GM12878 (cell line): Measurements from ENCODE around the gene CCDC51. TPM values are rescaled to one million over a fixed set of nuclear protein-coding genes. Genes with fewer than 3 reads are reported as not detected.
A peak's percentile ranks its signal among the peaks of the same experiment; 100 is the strongest.

Source experiments
- ATAC-seq: fragments of 200-7000 bp; cut with Tn5 transposase; 3 replicates; pipeline ENCODE4 v1.9.1; 2020; ENCODE audit warnings: mild to moderate bottlenecking, moderate library complexity
- BruUV-seq: library from RNA; stranded (reverse); fragments of 400-500 nt; replicated peaks from 2 replicates; lab custom pipeline; 2021; lab: Mats Ljungman, UMichigan
- CTCF ChIA-PET: fragments of 300-600 bp; sonication (Branson Sonifier 250); formaldehyde crosslinking; extraction: SDS; loops from one replicate; lab custom pipeline; 2021; ENCODE audit warnings: inconsistent platforms; lab: Yijun Ruan, JAX
- POLR2A ChIA-PET: fragments of 350-600 bp; formaldehyde crosslinking; extraction: SDS; loops from one replicate; lab custom pipeline; 2021; ENCODE audit warnings: inconsistent platforms; lab: Charles Lee
- RAD21 ChIA-PET: fragments of 300-600 bp; sonication (Branson Sonifier 250); formaldehyde crosslinking; loops from one replicate; lab custom pipeline; 2023; ENCODE audit warnings: antibody characterized with exemption; ENCODE audit not compliant: unreplicated experiment; lab: Charles Lee
- SMC1A ChIA-PET: fragments of 300-600 bp; sonication (Branson Sonifier 250); formaldehyde crosslinking; loops from one replicate; lab custom pipeline; 2023; ENCODE audit not compliant: unreplicated experiment, uncharacterized antibody; lab: Charles Lee
- DNase-seq: peaks from one replicate; pipeline ENCODE4 v3.0.0-alpha.2; 2011; ENCODE audit warnings: low read depth, low spot score
- FAIRE-seq: peaks from 3 replicates; lab custom pipeline; 2011; peaks lifted over from hg19 to GRCh38; lab: Jason Lieb, UNC
- H2AFZ ChIP-seq: 2 replicates; pipeline ENCODE4 v1.6.0; 2011; ENCODE audit warnings: low read depth, low read length, control low read depth; ENCODE audit not compliant: control insufficient read depth
- H3K27ac ChIP-seq: 2 replicates; pipeline ENCODE4 v1.5.1; 2011; ENCODE audit warnings: control low read depth; ENCODE audit not compliant: control insufficient read depth, insufficient read depth
- H3K27me3 ChIP-seq, 2 experiments: replicated peaks in 1 of 2; 2 replicates each; pipeline versions ENCODE4 v1.6.0 to v1.6.1; 2011; ENCODE audit warnings: low read length in 1 of 2; ENCODE audit not compliant: control insufficient read depth in 2 of 2, insufficient read depth in 2 of 2
- H3K36me3 ChIP-seq, 2 experiments: 2 replicates each; pipeline ENCODE4 v1.5.1; 2011; ENCODE audit warnings: low read length in 1 of 2; ENCODE audit not compliant: control insufficient read depth in 2 of 2, insufficient read depth in 2 of 2
- H3K4me1 ChIP-seq: 2 replicates; pipeline ENCODE4 v1.6.1; 2011; ENCODE audit warnings: mild to moderate bottlenecking, low read length, moderate library complexity, mixed read lengths; ENCODE audit not compliant: control insufficient read depth, insufficient read depth
- H3K4me2 ChIP-seq: 2 replicates; pipeline ENCODE4 v1.6.0; 2011; ENCODE audit warnings: control low read depth; ENCODE audit not compliant: control insufficient read depth, insufficient read depth
- H3K4me3 ChIP-seq: fragments of 200-600 bp; sonication (generic); 2 replicates; pipeline ENCODE4 v1.5.1; 2016
- H3K79me2 ChIP-seq: 2 replicates; pipeline ENCODE4 v1.6.0; 2011; ENCODE audit warnings: low read length; ENCODE audit not compliant: control insufficient read depth, insufficient read depth
- H3K9ac ChIP-seq: 2 replicates; pipeline ENCODE4 v1.8.0; 2011; ENCODE audit warnings: low read length, control low read depth, mixed read lengths; ENCODE audit not compliant: control insufficient read depth, insufficient read depth
- H3K9me3 ChIP-seq: replicated peaks from 3 replicates; pipeline ENCODE4 v1.5.1; 2011; ENCODE audit warnings: mild to moderate bottlenecking, low read length; ENCODE audit not compliant: control insufficient read depth, insufficient read depth
- H4K20me1 ChIP-seq: 2 replicates; pipeline ENCODE4 v1.6.0; 2011; ENCODE audit not compliant: control insufficient read depth, insufficient read depth
- BCLAF1 ChIP-seq: fragments of 450-650 bp; IDR thresholded peaks from 2 replicates; pipeline ENCODE4 v1.6.1; 2017; ENCODE audit warnings: antibody characterized with exemption, mild to moderate bottlenecking, moderate library complexity
- CBFB ChIP-seq: IDR thresholded peaks from 2 replicates; pipeline ENCODE4 v1.6.1; 2016; ENCODE audit warnings: antibody characterized with exemption, low read depth
- GABPA ChIP-seq: IDR thresholded peaks from 2 replicates; pipeline ENCODE4 v1.6.1; 2014; ENCODE audit warnings: antibody characterized with exemption, low read depth, mild to moderate bottlenecking, inconsistent platforms
- IKZF1 ChIP-seq: fragments of 450-650 bp; conservative IDR thresholded peaks from 2 replicates; pipeline ENCODE4 v1.6.1; 2017; ENCODE audit warnings: antibody characterized with exemption, mild to moderate bottlenecking
- SMAD1 ChIP-seq: fragments of 450-650 bp; IDR thresholded peaks from 2 replicates; pipeline ENCODE4 v1.6.1; 2018; ENCODE audit warnings: mild to moderate bottlenecking, low read depth; ENCODE audit not compliant: partially characterized antibody
- SPI1 ChIP-seq: IDR thresholded peaks from 2 replicates; pipeline ENCODE4 v1.6.1; 2011; ENCODE audit warnings: low read depth, mild to moderate bottlenecking, low read length, moderate library complexity, borderline replicate concordance; ENCODE audit not compliant: insufficient read depth
- WGBS: methylation state at CpG from one replicate; pipeline ENCODE4 v1.1.6; 2016; ENCODE audit warnings: low lambda C conversion rate; ENCODE audit not compliant: insufficient replicate concordance, insufficient coverage; ENCODE audit errors: missing lambda C conversion rate; 5-methylcytosine and 5-hydroxymethylcytosine counted together
- in situ Hi-C: fragments of 300-500 bp; cut with MboI; formaldehyde crosslinking; loops from 9 replicates; pipeline ENCODE4 v1.14.3; 2018; ENCODE audit warnings: mixed read lengths
- intact Hi-C: fragments of 100-400 bp; cut with micrococcal nuclease; formaldehyde crosslinking; loops from one replicate; pipeline ENCODE4 v1.14.2; 2022; ENCODE audit not compliant: unreplicated experiment
- polyA plus RNA-seq, 11 experiments: library from polyadenylated mRNA; depleted of rRNA in 4 of 11; unstranded in 6 of 11; stranded (reverse) in 5 of 11; fragments of >200 nt; fragmentation: Nextera tagmentation in 4 of 11; fragmentation: Illumina TruSeq in 1 of 11; extraction: Ambion mirVana in 4 of 11; extraction: Trizol in 1 of 11; gene quantifications; 1 replicate in 1 of 11; 2 replicates in 10 of 11; pipeline versions ENCODE4 v1.2.1 to v1.2.3, GENCODE V29; 2011 to 2016; ENCODE audit warnings: inconsistent platforms in 2 of 11, missing spikeins in 2 of 11, low read depth in 1 of 11
- total RNA-seq, 4 experiments: library from RNA; depleted of rRNA in 3 of 4; stranded (reverse); fragments of >200 nt in 3 of 4; fragmentation: Illumina TruSeq in 1 of 4; extraction: Trizol in 1 of 4; gene quantifications; 2 replicates each; pipeline versions ENCODE4 v1.2.1 to v1.2.3, GENCODE V29; 2013 to 2021

Gene CCDC51
- total and polyA plus RNA-seq, 10 of the 15 experiments (the other 5 are each of a cell fraction or from before 2014, with no cell fraction given) = 10.6 to 54.9 (median 28.5) TPM

GRCh38 chr3:48472923-48473616, 33.2 kb upstream of the CCDC51 start (continued):
- TF ChIP-seq GABPA = no peak; the same call in 1 of the 2 replicates
- no peak for TF ChIP-seq BCLAF1

DNA sequence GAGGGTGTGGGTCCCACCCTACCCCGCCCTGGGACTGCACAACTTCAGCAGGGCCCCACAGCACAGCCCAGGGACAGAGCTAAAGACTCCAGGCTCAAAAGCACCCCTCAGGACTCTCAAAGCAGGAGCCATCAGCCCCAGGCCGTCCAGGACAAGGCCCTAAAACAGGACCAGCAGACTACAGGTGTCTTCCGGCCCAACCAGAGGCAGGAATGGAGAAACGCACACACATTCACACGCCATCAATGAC, 32.7 kb upstream of the CCDC51 start:
- H2AFZ ChIP-seq = peak overlapping the region; percentile 51
- SMC1A ChIA-PET = interaction anchor here (0.6 to 3.4 kb wide), 10 partner anchors 15 to 77 kb away, joined by 3 to 18 read pairs (median 5); partner anchors contain the start of genes CCDC51 and TMA7
- H3K36me3 ChIP-seq = peaks cover 3 to 8% of the 10 kb centered on the region in 2 experiments; a peak in 3 of 4 replicates
- H3K27me3 ChIP-seq = no peaks in the 10 kb centered on the region
- ATAC-seq (peak; percentile 34), DNase-seq (no peak), FAIRE-seq (no peak)
- H3K27ac ChIP-seq = peak overlapping the region; percentile 100
- peak overlapping the region; percentile 97 for H3K4me2 ChIP-seq
- H3K9me3 ChIP-seq = no peaks in the 10 kb centered on the region
- intact Hi-C loops (no loop called here), in situ Hi-C loops (no loop called here)
- TF ChIP-seq CBFB = 0 out of 2 replicates have a peak, but pooled peaks have one; percentile 71
- no peak for TF ChIP-seq IKZF1
- TF ChIP-seq SMAD1 = peak; percentile 38
- no peak for TF ChIP-seq SPI1
- POLR2A ChIA-PET = interaction anchor here (0.6 to 10.0 kb wide), 13 partner anchors 9 to 1489 kb away, joined by 3 to 91 read pairs (median 5); partner anchors contain the start of genes ATRIP, CCDC51, PFKFB4 and SHISA5
- H3K4me1 ChIP-seq = peaks cover 35% of the 10 kb centered on the region
- peaks cover 47% of the 10 kb centered on the region for H3K79me2 ChIP-seq
- CTCF ChIA-PET = interaction anchor here (0.9 to 3.1 kb wide), 14 partner anchors 10 to 162 kb away, joined by 3 to 37 read pairs (median 5); partner anchors contain the start of genes CCDC51, PFKFB4, SHISA5 and SLC26A6
- RAD21 ChIA-PET = interaction anchor here (0.9 to 2.4 kb wide), 12 partner anchors 26 to 232 kb away, joined by 3 to 23 read pairs (median 5); partner anchors contain the start of genes ATRIP, CCDC51, PFKFB4 and TMA7
- BruUV-seq = TSS peak; percentile 91
- H4K20me1 ChIP-seq = no peaks in the 10 kb centered on the region
- H3K4me3 ChIP-seq = peak overlapping the region; percentile 71
- H3K9ac ChIP-seq = peak overlapping the region; percentile 99
- 2% methylated on average over 5 of the region's 5 CpGs for WGBS
